Right renal pelvis (tissue), 4 donors: ENCODE data around the gene PIP. TPM values are rescaled to one million over a fixed set of nuclear protein-coding genes. Genes with fewer than 3 reads are reported as not detected.
"Not testable (repeated sequence)": the region's sequence is repeated elsewhere in the genome, so short reads cannot be mapped to it uniquely, and the experiment has no call there.

Experiments used
- DNase-seq, 4 donors: peaks; one replicate each; pipeline ENCODE4 v3.0.0-alpha.2; 2013; ENCODE audit warnings: low read depth in 4 of 4, low spot score in 3 of 4, missing footprints in 1 of 4
- polyA plus RNA-seq, 4 donors: library from polyadenylated mRNA; unstranded; fragments of 120-200 nt; gene quantifications; one replicate each; pipeline ENCODE4 v1.2.1, GENCODE V29; 2013; ENCODE audit not compliant: insufficient read length in 4 of 4

Gene PIP, protein sequence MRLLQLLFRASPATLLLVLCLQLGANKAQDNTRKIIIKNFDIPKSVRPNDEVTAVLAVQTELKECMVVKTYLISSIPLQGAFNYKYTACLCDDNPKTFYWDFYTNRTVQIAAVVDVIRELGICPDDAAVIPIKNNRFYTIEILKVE
- not detected for polyA plus RNA-seq

DNA sequence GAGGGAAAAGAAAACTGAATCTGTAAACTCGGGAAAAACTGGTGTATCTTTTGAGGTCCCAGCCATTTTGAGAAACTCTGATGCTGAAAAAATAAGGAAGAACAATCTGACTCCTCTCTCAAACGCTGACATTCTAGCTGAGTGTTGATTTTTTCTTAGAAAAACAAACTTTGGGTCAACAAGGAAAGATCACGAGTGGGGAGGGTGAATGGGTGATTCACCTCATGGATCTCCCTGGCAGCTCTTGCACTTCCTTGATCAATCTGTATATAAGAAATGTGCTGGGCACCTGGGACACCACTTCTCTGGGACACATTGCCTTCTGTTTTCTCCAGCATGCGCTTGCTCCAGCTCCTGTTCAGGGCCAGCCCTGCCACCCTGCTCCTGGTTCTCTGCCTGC is at the start of gene PIP:
PIP (plus strand) TSS at position 297 of the 400 bp plus-strand sequence; CDS start at position 337, 40 bp downstream.
- DNase-seq: no peak

DNA sequence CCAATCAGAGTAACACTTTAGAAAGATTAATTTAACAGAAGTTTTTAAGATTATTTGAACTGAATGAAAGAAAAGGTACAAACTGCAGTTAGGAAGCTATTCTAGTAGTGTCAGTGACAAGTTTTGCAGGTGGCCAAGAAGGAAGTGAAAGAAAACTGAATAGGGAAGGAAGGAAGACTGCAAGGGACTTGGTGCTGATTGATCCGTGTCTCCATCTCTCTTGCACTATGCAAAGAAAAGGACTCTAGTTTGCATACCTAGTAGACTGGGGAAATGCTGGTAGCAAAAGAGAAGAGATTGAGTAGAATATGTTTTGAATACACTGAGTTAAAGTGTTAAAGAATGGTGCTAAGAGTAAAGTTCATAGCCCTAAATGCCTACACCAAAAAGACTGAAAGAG is 46.8 kb upstream of the PIP start:
- no peak for DNase-seq

DNA sequence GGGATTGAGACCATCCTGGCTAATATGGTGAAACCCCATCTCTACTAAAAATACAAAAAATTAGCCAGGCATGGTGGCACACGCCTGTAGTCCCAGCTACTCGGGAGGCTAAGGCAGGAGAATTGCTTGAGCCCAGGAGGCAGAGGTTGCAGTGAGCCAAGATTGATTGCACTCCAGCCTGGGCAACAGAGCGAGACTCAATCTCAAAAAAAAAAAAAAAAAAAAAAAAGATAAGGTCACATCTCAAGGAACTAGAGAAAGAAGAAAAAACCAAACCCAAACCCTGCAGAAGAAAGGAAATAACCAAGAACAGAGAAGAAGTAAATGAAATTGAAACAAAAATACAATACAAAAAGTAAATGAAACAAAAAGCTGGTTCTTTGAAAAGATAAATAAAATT is 46.3 kb upstream of the PIP start:
- DNase-seq: not testable (repeated sequence)

DNA sequence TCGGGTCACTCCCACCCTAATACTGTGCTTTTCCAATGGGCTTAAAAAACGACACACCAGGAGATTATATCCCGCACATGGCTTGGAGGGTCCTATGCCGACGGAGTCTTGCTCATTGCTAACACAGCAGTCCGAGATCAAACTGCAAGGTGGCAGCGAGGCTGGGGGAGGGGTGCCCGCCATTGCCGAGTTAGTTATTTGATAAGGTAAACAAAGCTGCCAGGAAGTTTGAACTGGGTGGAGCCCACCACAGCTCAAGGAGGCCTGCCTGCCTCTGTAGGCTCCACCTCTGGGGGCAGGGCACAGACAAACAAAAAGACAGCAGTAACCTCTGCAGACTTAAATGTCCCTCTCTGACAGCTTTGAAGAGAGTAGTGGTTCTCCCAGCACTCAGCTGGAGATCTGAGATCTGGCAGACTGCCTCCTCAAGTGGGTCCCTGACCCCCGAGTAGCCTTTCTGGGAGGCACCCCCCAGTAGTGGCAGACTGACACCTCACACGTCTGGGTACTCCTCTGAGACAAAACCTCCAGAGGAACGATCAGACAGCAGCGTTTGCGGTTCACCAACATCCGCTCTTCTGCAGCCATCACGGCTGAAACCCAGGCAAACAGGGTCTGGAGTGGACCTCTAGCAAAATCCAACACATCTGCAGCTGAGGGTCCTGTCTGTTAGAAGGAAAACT is 43.2 kb upstream of the PIP start:
- DNase-seq: not testable (repeated sequence)

DNA sequence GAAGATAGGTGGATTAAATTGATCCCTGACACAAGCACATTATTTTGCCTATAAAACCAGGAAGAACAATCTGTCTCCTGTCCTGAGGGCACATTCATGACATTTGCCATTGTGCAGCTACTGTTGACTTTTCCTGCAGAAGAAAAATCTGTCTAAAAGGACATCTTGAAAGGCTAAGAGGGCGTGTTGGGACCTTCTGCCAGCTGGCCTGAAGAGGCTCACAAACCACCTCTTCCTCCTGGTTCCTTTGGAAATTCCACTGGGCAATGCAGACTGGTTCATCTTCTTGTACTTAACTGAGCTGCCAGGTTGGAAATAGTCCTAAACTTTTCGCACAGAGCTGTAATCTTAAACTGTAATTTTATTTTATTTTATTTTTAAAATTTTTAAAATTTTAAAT is 35.7 kb upstream of the PIP start:
- no peak for DNase-seq

DNA sequence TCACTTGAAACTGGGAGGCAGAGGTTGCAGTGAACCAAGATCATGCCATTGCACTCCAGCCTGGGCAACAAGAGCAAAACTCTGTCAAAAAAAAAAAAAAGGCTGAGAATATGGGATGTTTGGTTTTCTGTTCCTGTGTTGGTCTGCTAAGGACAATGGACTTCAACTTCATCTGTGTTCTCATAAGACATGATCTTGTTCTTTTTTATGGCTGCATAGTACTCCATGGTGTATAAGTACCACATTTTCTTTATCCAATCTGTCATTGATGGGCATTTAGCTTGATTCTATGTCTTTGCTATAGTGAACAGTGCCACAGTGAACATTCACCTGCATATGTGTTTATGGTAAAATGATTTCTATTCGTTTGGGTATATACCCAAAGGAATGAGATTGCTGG is 32.3 kb upstream of the PIP start:
- DNase-seq: not testable (repeated sequence)

DNA sequence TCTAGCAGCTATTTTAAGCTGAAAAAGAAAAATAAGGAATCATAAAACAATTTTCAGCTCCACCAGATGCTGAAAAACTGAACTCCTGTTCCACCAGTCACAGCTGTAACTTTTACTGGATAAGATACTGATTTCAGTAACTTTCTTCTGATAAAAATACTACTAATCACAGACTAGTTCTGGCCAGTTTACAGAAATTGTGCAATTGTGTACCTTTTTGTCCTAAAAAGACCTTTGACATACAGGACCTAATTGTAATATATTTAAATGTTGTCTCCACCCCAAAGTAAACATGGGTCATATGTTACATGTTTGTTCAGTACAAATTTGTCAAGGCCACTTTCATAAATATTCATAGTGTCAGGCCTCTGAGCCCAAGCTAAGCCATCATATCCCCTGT is 27.1 kb upstream of the PIP start:
- DNase-seq: no peak

DNA sequence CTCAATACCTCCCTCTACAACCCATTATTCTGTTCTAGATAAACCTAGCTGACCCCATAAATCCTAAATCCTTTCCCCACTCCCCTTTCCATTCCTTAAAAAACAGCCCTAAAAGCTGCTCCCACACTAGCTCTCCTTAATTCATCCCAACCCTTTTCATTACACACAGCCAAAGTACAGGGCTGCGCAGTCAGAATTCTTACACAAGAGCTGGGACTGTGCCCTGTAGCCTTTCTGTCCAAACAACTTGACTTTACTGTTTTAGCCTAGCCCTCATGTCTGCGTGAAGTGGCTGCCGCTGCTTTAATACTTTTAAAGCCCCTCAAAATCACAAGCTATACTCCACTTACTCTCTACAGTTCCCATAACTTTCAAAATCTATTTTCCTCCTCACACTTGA is 23.9 kb upstream of the PIP start:
- not testable (repeated sequence) for DNase-seq

DNA sequence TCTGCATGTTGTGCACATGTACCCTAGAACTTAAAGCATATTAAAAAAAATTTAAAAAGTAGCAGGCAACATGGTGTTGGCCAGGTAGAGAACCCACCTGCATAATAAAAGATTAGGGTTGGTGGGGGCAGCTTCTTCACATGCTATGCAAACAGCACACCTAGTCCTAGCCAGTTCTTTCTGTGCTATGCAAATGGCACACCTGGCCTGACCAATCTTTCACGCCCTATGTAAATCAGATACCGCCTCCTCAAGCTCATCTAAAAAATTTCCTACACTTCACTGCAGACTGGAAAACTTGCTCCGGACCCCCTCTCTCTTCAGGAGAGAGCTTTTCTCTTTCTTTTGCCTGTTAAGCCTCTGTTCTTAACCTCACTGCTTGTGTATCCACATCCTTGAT is 14.5 kb upstream of the PIP start:
- no peak for DNase-seq

DNA sequence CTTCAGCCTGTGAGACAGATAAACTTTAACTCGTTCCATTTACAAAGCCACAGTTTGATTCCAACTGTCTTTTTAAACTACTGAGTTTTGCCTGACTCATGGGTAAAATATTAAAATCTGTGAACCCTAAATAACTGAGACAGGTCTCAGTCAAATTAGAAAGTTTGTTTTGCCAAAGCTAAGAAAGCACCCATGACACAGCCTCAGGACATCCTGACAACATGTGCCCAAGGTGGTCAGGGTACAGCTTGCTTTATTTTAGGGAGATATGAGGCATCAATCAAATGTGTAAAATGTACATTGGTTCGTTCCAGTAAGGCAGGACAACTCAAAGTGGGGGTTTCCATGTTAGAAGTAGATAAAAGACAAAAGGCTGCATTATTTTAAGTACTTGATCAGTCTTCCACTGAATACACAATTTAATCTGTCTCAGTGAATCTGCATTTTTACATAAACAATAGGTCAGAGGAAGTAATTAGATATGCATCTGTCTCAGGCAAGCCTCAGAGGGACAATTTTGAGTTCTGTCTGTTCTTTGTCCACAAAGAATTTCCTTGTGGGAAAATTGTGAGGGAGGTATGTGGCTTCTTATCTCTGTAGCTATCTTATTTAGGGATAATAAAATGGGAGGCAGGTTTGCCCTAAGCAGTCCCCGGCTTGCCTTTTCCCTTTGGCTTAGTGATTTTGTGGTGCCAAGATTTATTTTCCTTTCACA is 11.0 kb upstream of the PIP start:
- DNase-seq: no peak

DNA sequence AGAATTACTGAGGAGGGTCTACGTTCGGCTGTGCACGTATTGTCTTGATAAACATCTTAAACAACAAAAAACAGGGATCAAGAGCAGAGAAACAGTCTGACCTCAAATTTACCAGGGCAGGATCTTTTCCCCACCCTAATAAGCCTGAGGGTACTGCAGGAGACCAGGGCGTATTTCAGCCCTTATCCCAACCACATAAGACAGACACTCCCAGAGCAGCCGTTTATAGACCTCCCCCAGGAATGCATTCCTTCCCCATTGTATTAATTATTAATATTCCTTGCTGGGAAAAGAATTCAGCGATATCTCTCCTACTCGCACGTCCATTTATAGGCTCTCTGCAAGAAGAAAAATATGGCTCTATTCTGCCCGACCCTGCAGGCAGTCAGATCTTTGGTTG is 8.6 kb upstream of the PIP start:
- not testable (repeated sequence) for DNase-seq

DNA sequence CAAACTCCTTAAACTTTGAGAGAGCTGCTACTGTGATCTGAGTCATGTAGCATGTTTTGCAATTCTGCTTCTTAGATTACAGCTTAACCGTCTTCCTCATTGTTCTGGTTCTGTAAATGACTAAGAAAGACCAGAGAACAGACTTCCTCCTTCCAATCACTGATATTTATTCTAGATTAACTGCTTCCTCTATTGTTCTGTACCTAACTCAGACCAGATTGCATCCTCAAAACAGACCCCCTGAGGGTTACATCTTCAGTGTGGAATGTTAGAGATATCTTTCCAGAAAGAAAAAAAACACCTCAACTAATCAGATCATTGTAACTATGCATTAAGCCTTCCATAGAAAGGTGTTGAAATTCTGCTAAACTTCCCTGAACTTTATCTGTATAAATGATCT is 5.7 kb upstream of the PIP start:
- DNase-seq: no peak

DNA sequence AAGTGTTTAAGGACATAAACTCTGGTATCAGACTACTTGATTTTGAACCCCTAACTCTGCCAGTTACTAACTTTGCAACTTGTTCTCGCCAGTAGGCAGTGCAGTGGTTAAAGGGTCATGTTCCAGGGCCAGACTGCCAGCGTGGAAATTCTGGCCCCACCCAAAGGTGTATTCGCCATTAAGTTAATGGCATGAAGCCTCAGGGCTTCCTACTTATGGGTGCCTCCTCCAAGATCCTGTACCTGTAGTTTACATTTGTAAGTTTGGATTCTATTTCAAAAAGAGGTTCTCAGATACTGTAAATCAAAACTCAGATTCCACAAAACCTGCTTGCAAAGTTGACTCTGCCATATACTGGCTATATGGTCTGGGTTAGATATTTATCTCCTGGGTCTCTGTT is 2.8 kb upstream of the PIP start:
- no peak for DNase-seq

DNA sequence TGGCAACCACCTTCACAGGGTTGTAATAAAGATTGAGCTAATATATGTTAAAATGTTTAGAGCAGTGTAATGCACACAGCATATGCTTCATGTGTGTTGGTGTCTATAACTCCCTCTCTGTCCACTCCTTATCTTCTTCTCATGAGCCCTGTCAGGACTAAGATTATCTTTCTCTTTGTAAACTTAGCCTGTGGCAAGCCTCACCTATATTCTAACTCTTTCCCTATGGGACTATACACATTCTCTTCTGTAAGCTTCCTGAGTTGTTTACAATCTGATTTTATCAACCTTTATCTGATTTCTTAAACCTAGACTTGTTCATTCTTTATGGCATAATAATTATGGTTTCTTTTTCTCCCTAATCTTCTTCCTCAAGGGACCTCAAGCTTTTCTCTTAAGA is 2.4 kb upstream of the PIP start:
- no peak for DNase-seq

DNA sequence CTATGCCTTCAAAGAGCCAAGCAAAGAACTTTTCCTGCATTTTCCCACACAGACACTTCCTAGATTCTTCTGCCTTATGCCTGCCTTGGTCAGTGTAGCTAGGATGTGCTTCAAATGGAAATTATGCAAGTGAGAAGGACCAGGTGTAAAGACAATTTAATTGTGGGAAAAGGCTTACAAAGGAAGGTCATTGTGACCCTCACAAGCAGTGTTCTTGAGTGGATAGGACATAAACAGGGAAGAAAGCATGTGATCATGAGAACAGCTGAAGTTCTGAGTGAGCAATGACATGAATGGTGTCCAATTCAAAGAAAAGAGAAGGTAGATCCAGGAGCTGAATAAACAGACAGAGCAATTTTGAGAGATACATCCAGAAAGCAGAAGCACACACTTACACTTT is 1.3 kb upstream of the PIP start:
- no peak for DNase-seq

DNA sequence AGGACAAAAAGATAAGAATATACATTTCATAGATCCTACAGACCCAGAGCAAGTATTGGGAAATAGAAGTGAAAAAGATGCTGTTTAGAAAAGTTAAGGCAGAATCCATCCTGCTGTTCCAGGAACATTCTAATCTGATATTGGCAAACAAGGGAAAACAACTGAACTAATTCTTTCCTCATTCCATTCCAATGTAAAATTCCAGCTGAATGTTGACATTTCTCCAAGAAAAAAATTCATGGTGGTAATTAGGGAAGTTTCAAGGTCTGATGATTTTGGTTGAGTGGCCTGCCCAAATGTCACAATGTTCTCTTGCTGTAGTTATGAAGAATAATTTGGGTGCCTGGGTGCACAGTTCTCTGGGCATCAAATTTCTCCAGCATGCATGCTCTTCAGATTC is 15.2 kb downstream of the PIP start:
- DNase-seq: no peak

DNA sequence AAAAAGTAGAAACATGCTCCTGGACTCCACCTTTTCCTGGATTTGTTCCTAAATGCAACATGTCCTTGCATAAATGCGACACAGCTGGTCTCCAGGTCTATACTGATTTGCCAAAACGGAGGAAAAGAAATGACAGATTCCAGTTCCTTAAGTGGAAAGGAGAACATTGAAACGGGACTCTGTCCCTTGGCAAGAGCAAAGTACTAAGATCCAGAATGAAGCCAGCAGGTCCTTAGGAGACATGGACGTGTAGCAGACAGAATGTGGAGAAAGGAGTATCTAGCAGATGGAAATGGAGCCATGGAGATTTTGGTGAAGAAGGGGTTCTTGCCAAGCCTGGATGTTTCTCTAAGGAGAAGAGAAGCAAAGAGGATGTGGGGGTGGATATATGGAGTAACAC is 16.2 kb downstream of the PIP start:
- DNase-seq: no peak

DNA sequence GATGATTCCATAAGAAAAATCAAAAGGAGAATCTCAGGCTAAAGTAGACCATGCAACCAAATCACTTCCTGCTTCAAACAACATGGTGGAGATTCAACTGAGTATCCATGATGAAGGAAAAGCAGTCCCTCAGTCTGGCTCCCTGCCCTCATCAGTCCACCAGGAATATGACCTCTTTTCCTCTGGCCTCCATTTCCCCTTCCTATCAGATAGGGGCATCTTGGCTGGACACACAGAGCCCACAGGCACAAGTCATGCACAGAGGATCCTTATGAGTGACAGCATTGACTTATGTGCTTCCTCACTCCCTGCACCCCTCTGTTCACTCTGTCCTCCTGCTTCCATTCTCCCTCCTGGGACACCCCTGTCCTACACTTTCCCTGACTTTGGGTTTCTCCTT is 16.8 kb downstream of the PIP start:
- DNase-seq: no peak

DNA sequence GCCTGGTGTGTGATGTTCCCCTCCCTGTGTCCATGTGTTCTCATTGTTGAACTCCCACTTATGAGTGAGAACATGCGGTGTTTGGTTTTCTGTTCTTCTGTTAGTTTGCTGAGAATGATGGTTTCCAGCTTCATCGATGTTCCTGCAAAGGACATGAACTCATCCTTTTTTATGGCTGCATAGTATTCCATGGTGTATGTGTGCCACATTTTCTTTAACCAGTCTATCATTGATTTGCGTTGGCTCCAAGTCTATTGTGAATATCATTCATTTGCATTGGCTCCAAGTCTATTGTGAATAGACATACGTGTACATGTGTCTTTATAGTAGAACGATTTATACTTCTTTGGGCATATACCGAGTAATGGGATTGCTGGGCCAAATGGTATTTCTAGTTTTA is 18.8 kb downstream of the PIP start:
- not testable (repeated sequence) for DNase-seq

DNA sequence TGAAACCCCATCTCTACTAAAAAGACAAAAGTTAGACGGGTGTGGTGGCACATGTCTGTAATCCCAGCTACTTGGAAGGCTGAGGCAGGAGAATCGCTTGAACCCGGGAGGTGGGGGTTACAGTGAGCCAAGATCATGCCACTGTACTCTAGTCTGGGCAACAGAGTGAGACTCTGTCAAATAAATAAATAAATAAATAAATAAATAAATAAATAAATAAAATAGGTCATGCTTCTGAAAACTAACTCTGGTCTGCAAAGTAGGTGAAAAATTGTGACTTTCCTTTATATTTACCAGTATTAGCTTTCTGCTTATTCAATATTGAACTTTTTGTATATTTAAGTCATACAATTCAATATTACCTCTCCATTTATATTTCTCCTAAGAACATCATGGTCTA is 26.7 kb downstream of the PIP start:
- DNase-seq: not testable (repeated sequence)

DNA sequence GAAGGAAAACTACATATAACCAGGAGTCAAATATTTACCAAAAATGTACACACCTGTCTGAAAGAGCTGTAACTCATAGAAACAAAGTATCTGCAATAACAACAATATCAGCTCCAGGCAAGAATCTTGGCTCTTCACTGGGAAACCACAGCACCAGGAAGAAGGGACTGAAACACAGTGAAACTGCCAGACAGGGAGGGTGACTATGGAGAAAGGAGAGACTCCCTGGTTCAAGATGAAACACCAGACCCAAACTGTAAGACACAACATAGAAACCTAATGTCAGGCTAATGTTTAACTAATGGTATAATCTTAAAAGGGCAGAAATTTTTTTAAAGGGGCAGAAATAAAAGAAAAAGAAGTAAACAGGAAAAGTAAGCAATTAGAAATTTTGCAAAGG is 39.8 kb downstream of the PIP start:
- no peak for DNase-seq

DNA sequence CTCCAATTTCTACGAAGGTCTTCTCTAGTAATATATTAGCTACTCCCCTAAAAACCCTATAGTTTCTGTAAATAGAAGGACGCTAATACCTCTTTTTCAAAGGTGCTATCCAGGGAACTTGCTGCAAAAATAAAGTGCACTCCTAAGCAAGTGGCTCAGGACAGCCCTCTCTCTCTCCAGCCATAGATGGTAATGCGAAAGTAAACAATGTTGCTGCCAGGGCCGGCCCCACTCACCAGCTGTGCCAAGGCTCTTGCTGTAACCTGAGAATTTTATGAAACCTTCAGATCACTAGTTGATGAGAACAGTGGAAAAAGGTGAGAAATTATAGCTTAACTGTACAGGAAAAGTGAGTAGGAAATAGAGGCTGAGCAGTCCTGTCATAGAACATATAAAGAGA is 40.5 kb downstream of the PIP start:
- DNase-seq: peak in 1 of 4 donors; percentile 3
